ENCODE results near the gene FNIP1.

- TF ChIP-seq CTCF (IDR thresholded peaks at IDR 0.05; ENCODE audit: insufficient read depth, low read length, poor library complexity, severe bottlenecking) (no peak), EZH2phosphoT487 (conservative IDR thresholded peaks at IDR 0.05; ENCODE audit: low read length) (no peak)
Observed at GRCh38 chr5:131720714-131721113, 76.1 kb downstream of the FNIP1 start.

Measured in SU-DHL-6 (cell line).